HEK293 (cell line): ENCODE results near the gene RHOJ.

ENCODE experiments used
- CTCF ChIA-PET: fragments of 350-600 bp; formaldehyde crosslinking; extraction: SDS; loops from one replicate; lab custom pipeline; 2021; ENCODE audit warnings: antibody characterized with exemption; lab: Yijun Ruan, JAX
- POLR2A ChIA-PET: fragments of 300-600 bp; formaldehyde crosslinking; extraction: SDS; loops from one replicate; lab custom pipeline; 2020; ENCODE audit warnings: antibody characterized with exemption, inconsistent platforms; lab: Yijun Ruan, JAX
- H3K27ac ChIP-seq: fragments of 200-500 bp; sonication (Bioruptor generic); 2 replicates; pipeline ENCODE4 v1.5.1; 2014; ENCODE audit warnings: low read depth, low read length, control low read depth, inconsistent platforms; ENCODE audit errors: extremely low read depth
- H3K36me3 ChIP-seq, 2 experiments: fragments of 200-500 bp in 1 of 2; sonication (Bioruptor generic) in 1 of 2; 1 replicate in 1 of 2; 2 replicates in 1 of 2; pipeline ENCODE4 v1.5.1; 2014 to 2017; ENCODE audit warnings: inconsistent platforms in 2 of 2, low read length in 2 of 2; ENCODE audit not compliant: control insufficient read depth in 2 of 2, insufficient read depth in 1 of 2
- H3K4me1 ChIP-seq: fragments of 200-500 bp; sonication (Bioruptor generic); 2 replicates; pipeline ENCODE4 v1.5.1; 2014; ENCODE audit warnings: mild to moderate bottlenecking, low read length, inconsistent platforms; ENCODE audit not compliant: control insufficient read depth, insufficient read depth
- H3K4me3 ChIP-seq: 2 replicates; pipeline ENCODE4 v1.5.1; 2011; ENCODE audit warnings: low read depth, mild to moderate bottlenecking, control low read depth, low read length, moderate library complexity
- H3K9me3 ChIP-seq: fragments of 200-500 bp; sonication (Bioruptor generic); 2 replicates; pipeline ENCODE4 v1.5.1; 2014; ENCODE audit warnings: low read depth, low read length, inconsistent platforms; ENCODE audit not compliant: control insufficient read depth, insufficient read depth
- BCL6B ChIP-seq: fragments of 450-650 bp; formaldehyde crosslinking; IDR thresholded peaks from 2 replicates; pipeline ENCODE4 v1.5.1; 2017; ENCODE audit warnings: missing biosample characterization, missing genetic modification characterization
- EGR2 ChIP-seq: fragments of 450-650 bp; formaldehyde crosslinking; IDR thresholded peaks from 2 replicates; pipeline ENCODE4 v1.5.1; 2016; ENCODE audit warnings: low read depth, missing biosample characterization, missing genetic modification characterization
- HIC1 ChIP-seq: fragments of 450-650 bp; formaldehyde crosslinking; IDR thresholded peaks from 2 replicates; pipeline ENCODE4 v1.5.1; 2016; ENCODE audit warnings: missing biosample characterization, missing genetic modification characterization
- HOXC10 ChIP-seq: sonication (generic); formaldehyde crosslinking; IDR thresholded peaks from 2 replicates; pipeline ENCODE4 v1.8.1; 2023; ENCODE audit warnings: mild to moderate bottlenecking, missing genetic modification reagents
- KLF9 ChIP-seq: fragments of 450-650 bp; formaldehyde crosslinking; IDR thresholded peaks from 2 replicates; pipeline ENCODE4 v1.5.1; 2016; ENCODE audit warnings: missing biosample characterization, missing genetic modification characterization, low read depth
- MZF1 ChIP-seq: fragments of 450-650 bp; formaldehyde crosslinking; IDR thresholded peaks from 2 replicates; pipeline ENCODE4 v1.5.1; 2017; ENCODE audit warnings: missing biosample characterization, missing genetic modification characterization, borderline replicate concordance
- SETDB1 ChIP-seq: IDR thresholded peaks from one replicate; pipeline ENCODE4 v1.6.1; 2017; ENCODE audit warnings: mild to moderate bottlenecking, low read length, moderate library complexity, mixed read lengths; ENCODE audit not compliant: insufficient read length
- SP3 ChIP-seq: fragments of 450-650 bp; formaldehyde crosslinking; IDR thresholded peaks from 2 replicates; pipeline ENCODE4 v1.5.1; 2016; ENCODE audit warnings: missing biosample characterization, missing genetic modification characterization
- ZBTB1 ChIP-seq: fragments of 450-650 bp; formaldehyde crosslinking; IDR thresholded peaks from 2 replicates; pipeline ENCODE4 v1.5.1; 2016; ENCODE audit warnings: missing biosample characterization, missing genetic modification characterization
- ZNF10 ChIP-seq: fragments of 450-650 bp; formaldehyde crosslinking; IDR thresholded peaks from 2 replicates; pipeline ENCODE4 v1.5.1; 2017; ENCODE audit warnings: missing biosample characterization, missing genetic modification characterization
- ZNF121 ChIP-seq: fragments of 450-650 bp; formaldehyde crosslinking; IDR thresholded peaks from 2 replicates; pipeline ENCODE4 v1.5.1; 2016; ENCODE audit warnings: missing biosample characterization, missing genetic modification characterization
- ZNF138 ChIP-seq: fragments of 450-650 bp; formaldehyde crosslinking; IDR thresholded peaks from 2 replicates; pipeline ENCODE4 v1.5.1; 2016; ENCODE audit warnings: missing biosample characterization, missing genetic modification characterization, borderline replicate concordance
- ZNF174 ChIP-seq: fragments of 450-650 bp; formaldehyde crosslinking; IDR thresholded peaks from 2 replicates; pipeline ENCODE4 v1.5.0; 2017; ENCODE audit warnings: missing biosample characterization, mild to moderate bottlenecking, missing genetic modification characterization
- ZNF175 ChIP-seq: fragments of 450-650 bp; formaldehyde crosslinking; IDR thresholded peaks from 2 replicates; pipeline ENCODE4 v1.5.1; 2016; ENCODE audit warnings: missing biosample characterization, missing genetic modification characterization
- ZNF2 ChIP-seq: fragments of 450-650 bp; formaldehyde crosslinking; IDR thresholded peaks from 2 replicates; pipeline ENCODE4 v1.5.1; 2016; ENCODE audit warnings: missing biosample characterization, missing genetic modification characterization
- ZNF23 ChIP-seq: fragments of 450-650 bp; formaldehyde crosslinking; IDR thresholded peaks from 2 replicates; pipeline ENCODE4 v1.5.1; 2016; ENCODE audit warnings: missing biosample characterization, missing genetic modification characterization, borderline replicate concordance
- ZNF280C ChIP-seq: fragments of 450-650 bp; formaldehyde crosslinking; IDR thresholded peaks from 2 replicates; pipeline ENCODE4 v1.5.1; 2016; ENCODE audit warnings: missing biosample characterization, missing genetic modification characterization
- ZNF311 ChIP-seq: fragments of 450-650 bp; formaldehyde crosslinking; IDR thresholded peaks from 2 replicates; pipeline ENCODE4 v1.5.1; 2017; ENCODE audit warnings: missing biosample characterization, missing genetic modification characterization, borderline replicate concordance
- ZNF335 ChIP-seq: fragments of 450-650 bp; formaldehyde crosslinking; conservative IDR thresholded peaks from 2 replicates; pipeline ENCODE4 v1.5.1; 2016; ENCODE audit warnings: missing biosample characterization, missing genetic modification characterization
- ZNF341 ChIP-seq: fragments of 450-650 bp; formaldehyde crosslinking; IDR thresholded peaks from 2 replicates; pipeline ENCODE4; 2016; ENCODE audit warnings: low read depth, missing biosample characterization, missing genetic modification characterization
- ZNF350 ChIP-seq: fragments of 450-650 bp; formaldehyde crosslinking; IDR thresholded peaks from 2 replicates; pipeline ENCODE4 v1.5.0; 2017; ENCODE audit warnings: missing biosample characterization, mild to moderate bottlenecking, missing genetic modification characterization
- ZNF354C ChIP-seq: fragments of 450-650 bp; formaldehyde crosslinking; IDR thresholded peaks from 2 replicates; pipeline ENCODE4 v1.5.1; 2016; ENCODE audit warnings: missing biosample characterization, missing genetic modification characterization, low read depth, borderline replicate concordance
- ZNF362 ChIP-seq: fragments of 450-650 bp; formaldehyde crosslinking; IDR thresholded peaks from 2 replicates; pipeline ENCODE4 v1.5.1; 2016; ENCODE audit warnings: missing biosample characterization, missing genetic modification characterization
- ZNF544 ChIP-seq: fragments of 450-650 bp; formaldehyde crosslinking; IDR thresholded peaks from 2 replicates; pipeline ENCODE4 v1.5.0; 2017; ENCODE audit warnings: missing biosample characterization, missing genetic modification characterization
- ZNF548 ChIP-seq: fragments of 450-650 bp; formaldehyde crosslinking; IDR thresholded peaks from 2 replicates; pipeline ENCODE4 v1.5.1; 2016; ENCODE audit warnings: missing biosample characterization, missing genetic modification characterization
- ZNF600 ChIP-seq: fragments of 450-650 bp; formaldehyde crosslinking; IDR thresholded peaks from 2 replicates; pipeline ENCODE4 v1.5.1; 2016; ENCODE audit warnings: missing biosample characterization, missing genetic modification characterization
- ZNF624 ChIP-seq: fragments of 450-650 bp; formaldehyde crosslinking; IDR thresholded peaks from 2 replicates; pipeline ENCODE4 v1.5.1; 2017; ENCODE audit warnings: missing biosample characterization, missing genetic modification characterization
- ZNF658 ChIP-seq: fragments of 450-650 bp; formaldehyde crosslinking; IDR thresholded peaks from 2 replicates; pipeline ENCODE4; 2016; ENCODE audit warnings: missing biosample characterization, missing genetic modification characterization
- ZNF768 ChIP-seq: fragments of 450-650 bp; formaldehyde crosslinking; IDR thresholded peaks from 2 replicates; pipeline ENCODE4 v1.5.1; 2018; ENCODE audit warnings: missing biosample characterization, mild to moderate bottlenecking, missing genetic modification characterization
- TF ChIP-seq, protein P1 (sequence below): fragments of 450-650 bp; formaldehyde crosslinking; IDR thresholded peaks from 2 replicates; pipeline ENCODE4 v1.5.1; 2016; ENCODE audit warnings: missing biosample characterization, missing genetic modification characterization, low read depth

RHOJ gene

DNA sequence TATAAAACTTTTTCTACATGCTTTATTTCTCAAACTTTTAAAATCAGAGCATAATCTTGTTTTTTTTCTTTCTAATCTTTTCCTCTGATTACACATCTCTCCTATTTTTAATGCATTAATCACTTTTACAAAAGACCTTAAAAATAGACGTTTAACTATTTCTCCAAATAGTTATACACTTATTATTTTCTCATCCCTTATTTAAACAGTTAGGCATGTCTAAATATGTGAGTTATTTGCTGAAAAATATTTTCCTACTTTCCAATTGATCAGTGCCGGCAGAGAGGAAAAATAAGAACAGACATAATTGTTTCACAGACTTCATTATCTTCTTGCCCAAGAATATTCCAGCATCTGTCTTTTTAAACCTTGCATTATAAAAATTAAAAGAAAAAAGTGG, 28.7 kb upstream of the RHOJ start:
- no peaks in the 10 kb centered on the region for H3K36me3 ChIP-seq
- H3K9me3 ChIP-seq = no peaks in the 10 kb centered on the region
- H3K4me3 ChIP-seq = no peak overlapping the region
- no peaks in the 10 kb centered on the region for H3K4me1 ChIP-seq
- no peak overlapping the region for H3K27ac ChIP-seq
- POLR2A ChIA-PET = no interaction called here
- TF ChIP-seq, protein P1, sequence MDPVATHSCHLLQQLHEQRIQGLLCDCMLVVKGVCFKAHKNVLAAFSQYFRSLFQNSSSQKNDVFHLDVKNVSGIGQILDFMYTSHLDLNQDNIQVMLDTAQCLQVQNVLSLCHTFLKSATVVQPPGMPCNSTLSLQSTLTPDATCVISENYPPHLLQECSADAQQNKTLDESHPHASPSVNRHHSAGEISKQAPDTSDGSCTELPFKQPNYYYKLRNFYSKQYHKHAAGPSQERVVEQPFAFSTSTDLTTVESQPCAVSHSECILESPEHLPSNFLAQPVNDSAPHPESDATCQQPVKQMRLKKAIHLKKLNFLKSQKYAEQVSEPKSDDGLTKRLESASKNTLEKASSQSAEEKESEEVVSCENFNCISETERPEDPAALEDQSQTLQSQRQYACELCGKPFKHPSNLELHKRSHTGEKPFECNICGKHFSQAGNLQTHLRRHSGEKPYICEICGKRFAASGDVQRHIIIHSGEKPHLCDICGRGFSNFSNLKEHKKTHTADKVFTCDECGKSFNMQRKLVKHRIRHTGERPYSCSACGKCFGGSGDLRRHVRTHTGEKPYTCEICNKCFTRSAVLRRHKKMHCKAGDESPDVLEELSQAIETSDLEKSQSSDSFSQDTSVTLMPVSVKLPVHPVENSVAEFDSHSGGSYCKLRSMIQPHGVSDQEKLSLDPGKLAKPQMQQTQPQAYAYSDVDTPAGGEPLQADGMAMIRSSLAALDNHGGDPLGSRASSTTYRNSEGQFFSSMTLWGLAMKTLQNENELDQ = no peak
- TF ChIP-seq SETDB1 (no peak), ZNF544 (tag by site-specific recombination) (no peak), ZNF2 (tag by site-specific recombination) (no peak), ZNF548 (tag by site-specific recombination) (no peak), ZNF280C (tag by site-specific recombination) (no peak), ZBTB1 (tag by site-specific recombination) (no peak), KLF9 (tag by site-specific recombination) (no peak), ZNF341 (tag by site-specific recombination) (no peak), HOXC10 (CRISPR knock-in tag) (no peak), ZNF138 (no peak), ZNF174 (tag by site-specific recombination) (no peak), MZF1 (tag by site-specific recombination) (no peak), SP3 (tag by site-specific recombination) (no peak), HIC1 (tag by site-specific recombination) (no peak), ZNF600 (tag by site-specific recombination) (no peak), EGR2 (no peak)
- CTCF ChIA-PET = interaction anchor here (2.0 kb wide), 1 partner anchor 101 kb away, joined by 29 read pairs; no protein-coding TSS in a partner anchor

GRCh38 chr14:63178912-63179311, 25.3 kb upstream of the RHOJ start:
- H3K4me1 ChIP-seq = no peaks in the 10 kb centered on the region
- H3K4me3 ChIP-seq = no peak overlapping the region
- no peaks in the 10 kb centered on the region for H3K36me3 ChIP-seq
- ChIA-PET CTCF (no interaction called here), POLR2A (no interaction called here)
- H3K27ac ChIP-seq = no peak overlapping the region
- H3K9me3 ChIP-seq = no peaks in the 10 kb centered on the region
- TF ChIP-seq ZNF175 (tag by site-specific recombination) (no peak), ZNF768 (tag by site-specific recombination) (no peak), ZNF362 (tag by site-specific recombination) (no peak), ZNF23 (tag by site-specific recombination) (no peak), BCL6B (no peak), ZNF350 (tag by site-specific recombination) (no peak), ZNF311 (tag by site-specific recombination) (no peak), ZNF335 (no peak), ZNF624 (tag by site-specific recombination) (no peak), ZNF354C (tag by site-specific recombination) (no peak), ZNF658 (tag by site-specific recombination) (no peak), ZNF10 (tag by site-specific recombination) (no peak), ZNF121 (no peak)
